H9 (cell line): ENCODE data around the gene CLSTN3. TPM values are rescaled to one million over a fixed set of nuclear protein-coding genes. Genes with fewer than 3 reads are reported as not detected.

Source experiments
- DNase-seq: peaks from one replicate; pipeline ENCODE4 v3.0.0-alpha.2; 2017
- H2AFZ ChIP-seq: one replicate; pipeline ENCODE4 v1.6.1; 2013; ENCODE audit warnings: mild to moderate bottlenecking, low read length, control low read depth, moderate library complexity
- H2AK5ac ChIP-seq: 2 replicates; pipeline ENCODE4 v1.6.1; 2013; ENCODE audit warnings: low read length, control low read depth, mixed read lengths; ENCODE audit not compliant: insufficient read length
- H2BK120ac ChIP-seq: one replicate; pipeline ENCODE4 v1.6.1; 2013; ENCODE audit warnings: low read depth, mild to moderate bottlenecking, low read length, control low read depth, inconsistent platforms; ENCODE audit not compliant: poor library complexity, severe bottlenecking
- H2BK12ac ChIP-seq: 2 replicates; pipeline ENCODE4 v1.6.1; 2013; ENCODE audit warnings: low read length, control low read depth, mixed read lengths, low read depth; ENCODE audit not compliant: insufficient read length
- H2BK15ac ChIP-seq: 2 replicates; pipeline ENCODE4 v1.6.1; 2013; ENCODE audit warnings: low read depth, low read length, control low read depth
- H2BK20ac ChIP-seq: one replicate; pipeline ENCODE4 v1.6.1; 2013; ENCODE audit warnings: low read depth, mild to moderate bottlenecking, low read length, control low read depth, inconsistent platforms; ENCODE audit not compliant: poor library complexity, severe bottlenecking
- H2BK5ac ChIP-seq: 2 replicates; pipeline ENCODE4 v1.6.1; 2013; ENCODE audit warnings: low read length, control low read depth, mixed read lengths; ENCODE audit not compliant: insufficient read length
- H3K14ac ChIP-seq: 2 replicates; pipeline ENCODE4 v1.6.1; 2013; ENCODE audit warnings: low read length, control low read depth; ENCODE audit not compliant: insufficient read depth
- H3K18ac ChIP-seq: 2 replicates; pipeline ENCODE4 v1.6.1; 2013; ENCODE audit warnings: low read depth, mild to moderate bottlenecking, mixed read lengths, low read length, control low read depth; ENCODE audit not compliant: insufficient read length
- H3K23ac ChIP-seq: 2 replicates; pipeline ENCODE4 v1.6.1; 2013; ENCODE audit warnings: low read length, control low read depth, mixed read lengths, low read depth; ENCODE audit not compliant: insufficient read length
- H3K23me2 ChIP-seq: 2 replicates; pipeline ENCODE4 v1.6.1; 2013; ENCODE audit warnings: low read depth, mild to moderate bottlenecking, mixed read lengths, low read length, control low read depth; ENCODE audit not compliant: insufficient read length, poor library complexity, severe bottlenecking
- H3K27ac ChIP-seq: 2 replicates; pipeline ENCODE4 v1.5.1; 2013; ENCODE audit warnings: low read length, control low read depth, mixed read lengths, low read depth; ENCODE audit not compliant: insufficient read length
- H3K27me3 ChIP-seq: 2 replicates; pipeline ENCODE4 v1.6.1; 2013; ENCODE audit warnings: low read length, control low read depth, inconsistent platforms; ENCODE audit not compliant: insufficient read depth
- H3K4ac ChIP-seq: 2 replicates; pipeline ENCODE4 v1.6.1; 2013; ENCODE audit warnings: low read depth, mild to moderate bottlenecking, control low read depth, inconsistent platforms, low read length, moderate library complexity
- H3K4me1 ChIP-seq: 2 replicates; pipeline ENCODE4 v1.6.1; 2013; ENCODE audit warnings: low read length, control low read depth, inconsistent platforms; ENCODE audit not compliant: insufficient read depth
- H3K4me2 ChIP-seq: 2 replicates; pipeline ENCODE4 v1.6.1; 2013; ENCODE audit warnings: low read length, control low read depth, mixed read lengths; ENCODE audit not compliant: insufficient read length, insufficient read depth
- H3K56ac ChIP-seq: 2 replicates; pipeline ENCODE4 v1.6.1; 2013; ENCODE audit warnings: low read depth, mild to moderate bottlenecking, mixed read lengths, low read length, control low read depth; ENCODE audit not compliant: insufficient read length
- H3K79me1 ChIP-seq: 2 replicates; pipeline ENCODE4 v1.6.1; 2013; ENCODE audit warnings: low read depth, mild to moderate bottlenecking, moderate library complexity, low read length, control low read depth, inconsistent platforms; ENCODE audit not compliant: insufficient read depth, poor library complexity, severe bottlenecking
- H3K79me2 ChIP-seq: 2 replicates; pipeline ENCODE4 v1.6.1; 2013; ENCODE audit warnings: low read length, control low read depth, inconsistent platforms; ENCODE audit not compliant: insufficient read depth
- H3K9ac ChIP-seq: 2 replicates; pipeline ENCODE4 v1.6.1; 2013; ENCODE audit warnings: low read length, control low read depth, mixed read lengths; ENCODE audit not compliant: insufficient read length; ENCODE audit errors: extremely low read depth
- H3K9me3 ChIP-seq: one replicate; pipeline ENCODE4 v1.6.1; 2013; ENCODE audit warnings: low read depth, low read length, inconsistent platforms; ENCODE audit not compliant: control insufficient read depth
- H3T11ph ChIP-seq: one replicate; pipeline ENCODE4 v1.6.1; 2013; ENCODE audit warnings: mild to moderate bottlenecking, low read length, control low read depth, inconsistent platforms
- H4K20me1 ChIP-seq: one replicate; pipeline ENCODE4 v1.6.1; 2013; ENCODE audit not compliant: control insufficient read depth, insufficient read length, insufficient read depth
- H4K5ac ChIP-seq: 2 replicates; pipeline ENCODE4 v1.6.1; 2013; ENCODE audit warnings: low read depth, mild to moderate bottlenecking, mixed read lengths, low read length, control low read depth; ENCODE audit not compliant: insufficient read length
- H4K8ac ChIP-seq: replicated peaks from 2 replicates; pipeline ENCODE4 v1.6.1; 2013; ENCODE audit warnings: low read length, control low read depth, mixed read lengths, low read depth; ENCODE audit not compliant: insufficient read length
- H4K91ac ChIP-seq: 2 replicates; pipeline ENCODE4 v1.6.1; 2013; ENCODE audit warnings: low read depth, mild to moderate bottlenecking, moderate library complexity, mixed read lengths, low read length, control low read depth; ENCODE audit not compliant: insufficient read length
- H3K27ac Mint-ChIP-seq, 3 experiments: 2 replicates in 2 of 3; 3 replicates in 1 of 3; pipeline ENCODE4 v1.8.0; 2020 to 2021; ENCODE audit warnings: mixed read lengths in 3 of 3, mild to moderate bottlenecking in 1 of 3, moderate library complexity in 1 of 3
- H3K27me3 Mint-ChIP-seq: 2 replicates; pipeline ENCODE4 v1.8.0; 2021; ENCODE audit warnings: low read depth, mild to moderate bottlenecking, moderate library complexity, mixed read lengths
- H3K36me3 Mint-ChIP-seq, 3 experiments: 2 replicates in 2 of 3; 3 replicates in 1 of 3; pipeline ENCODE4 v1.8.0; 2020 to 2021; ENCODE audit warnings: low read depth in 3 of 3, mixed read lengths in 3 of 3; ENCODE audit not compliant: insufficient read depth in 1 of 3
- H3K4me1 Mint-ChIP-seq, 2 experiments: 2 replicates each; pipeline ENCODE4 v1.8.0; 2020; ENCODE audit warnings: mixed read lengths in 2 of 2
- H3K4me3 Mint-ChIP-seq, 2 experiments: 2 replicates in 1 of 2; 3 replicates in 1 of 2; pipeline ENCODE4 v1.8.0; 2020 to 2021; ENCODE audit warnings: mild to moderate bottlenecking in 2 of 2, mixed read lengths in 2 of 2, moderate library complexity in 1 of 2
- H3K9me3 Mint-ChIP-seq, 2 experiments: 2 replicates in 1 of 2; 3 replicates in 1 of 2; pipeline ENCODE4 v1.8.0; 2020; ENCODE audit warnings: mild to moderate bottlenecking in 2 of 2, mixed read lengths in 2 of 2, moderate library complexity in 1 of 2
- WGBS: extraction: QIAGEN DNeasy Blood & Tissue Kit; methylation state at CpG from one replicate; pipeline ENCODE4 v1.1.7; 2013; ENCODE audit warnings: missing lambda C conversion rate, low lambda C conversion rate, mixed read lengths; ENCODE audit not compliant: insufficient read length; ENCODE audit errors: extremely low coverage; 5-methylcytosine and 5-hydroxymethylcytosine counted together
- total RNA-seq: library from RNA; stranded (reverse); gene quantifications from 2 replicates; pipeline ENCODE4 v1.2.1, GENCODE V29; 2021
- TF ChIP-seq, protein P1 (sequence below): fragments of 200-600 bp; sonication (generic); conservative IDR thresholded peaks from 3 replicates; pipeline ENCODE4 v1.8.0; 2021; ENCODE audit warnings: antibody characterized with exemption, mild to moderate bottlenecking

The CLSTN3 gene
- total RNA-seq, 1 experiment from 2014 or later = 26.2 TPM

DNA sequence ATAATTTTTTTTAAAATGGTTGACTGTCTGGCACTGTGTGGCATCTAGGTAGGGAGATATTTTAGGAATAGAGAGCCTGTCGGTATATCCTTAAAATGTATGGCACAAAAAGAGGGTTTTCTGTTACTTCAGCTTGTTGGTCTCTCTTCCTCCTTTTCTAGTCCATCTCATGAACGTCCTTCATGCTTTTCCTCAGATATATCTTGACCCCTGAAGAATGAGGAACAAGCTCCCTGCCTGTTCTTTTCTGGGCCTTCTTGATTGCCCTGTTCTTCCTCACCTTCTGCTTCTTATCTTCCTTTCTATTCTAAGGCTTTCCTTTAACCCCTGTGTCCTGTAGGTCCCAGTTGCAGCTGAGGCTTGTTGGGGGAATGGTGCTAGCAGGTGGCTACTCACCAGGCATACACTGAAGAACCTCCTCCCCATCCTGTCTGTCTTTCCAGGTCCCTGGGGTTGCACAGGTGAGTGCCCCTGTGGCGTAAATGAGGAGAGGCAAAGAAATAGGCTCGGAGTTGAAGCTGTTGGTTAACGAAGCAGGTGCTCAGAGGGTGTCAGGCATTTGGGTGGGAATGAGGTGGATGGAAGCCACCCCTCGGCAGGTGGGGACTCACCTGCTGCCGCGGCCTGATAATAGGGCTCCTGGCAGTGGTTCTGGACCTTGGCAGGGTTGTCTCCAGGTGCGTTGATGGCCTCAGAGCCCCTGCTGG lies 30.7 kb upstream of the CLSTN3 start:
- Histone ChIP-seq H2BK5ac (no peak overlapping the region), H3K79me2 (no peaks in the 10 kb centered on the region), H4K5ac (no peak overlapping the region), H2BK20ac (no peak overlapping the region), H3K9ac (no peak overlapping the region), H3K23ac (no peak overlapping the region), H3K4me1 (peaks cover 2% of the 10 kb centered on the region; the same call in 1 of the 2 replicates), H3K27me3 (no peaks in the 10 kb centered on the region), H2AFZ (no peak overlapping the region), H3K56ac (no peak overlapping the region), H3K23me2 (no peaks in the 10 kb centered on the region), H2BK12ac (no peak overlapping the region), H3K14ac (no peak overlapping the region; the same call in 1 of the 2 replicates), H2BK15ac (no peak overlapping the region), H3K18ac (no peak overlapping the region), H3K79me1 (no peaks in the 10 kb centered on the region), H2BK120ac (no peak overlapping the region), H4K8ac (no peak overlapping the region), H3K9me3 (no peaks in the 10 kb centered on the region), H3K4me2 (no peak overlapping the region), H2AK5ac (no peak overlapping the region), H4K91ac (no peak overlapping the region), H3K27ac (no peak overlapping the region), H4K20me1 (no peaks in the 10 kb centered on the region), H3K4ac (no peak overlapping the region), H3T11ph (no peak overlapping the region)
- Mint-ChIP-seq H3K4me1 (peaks cover 8 to 11% of the 10 kb centered on the region in 2 experiments), H3K27ac (no peak overlapping the region), H3K27me3 (no peaks in the 10 kb centered on the region), H3K36me3 (peaks cover 7 to 30% (median 17%) of the 10 kb centered on the region in 3 experiments; a peak in 6 of 7 replicates), H3K4me3 (no peak overlapping the region), H3K9me3 (no peaks in the 10 kb centered on the region)
- no CpG with 5 or more reads among the region's 9 CpGs for WGBS
- no peak for DNase-seq
- TF ChIP-seq, protein P1, sequence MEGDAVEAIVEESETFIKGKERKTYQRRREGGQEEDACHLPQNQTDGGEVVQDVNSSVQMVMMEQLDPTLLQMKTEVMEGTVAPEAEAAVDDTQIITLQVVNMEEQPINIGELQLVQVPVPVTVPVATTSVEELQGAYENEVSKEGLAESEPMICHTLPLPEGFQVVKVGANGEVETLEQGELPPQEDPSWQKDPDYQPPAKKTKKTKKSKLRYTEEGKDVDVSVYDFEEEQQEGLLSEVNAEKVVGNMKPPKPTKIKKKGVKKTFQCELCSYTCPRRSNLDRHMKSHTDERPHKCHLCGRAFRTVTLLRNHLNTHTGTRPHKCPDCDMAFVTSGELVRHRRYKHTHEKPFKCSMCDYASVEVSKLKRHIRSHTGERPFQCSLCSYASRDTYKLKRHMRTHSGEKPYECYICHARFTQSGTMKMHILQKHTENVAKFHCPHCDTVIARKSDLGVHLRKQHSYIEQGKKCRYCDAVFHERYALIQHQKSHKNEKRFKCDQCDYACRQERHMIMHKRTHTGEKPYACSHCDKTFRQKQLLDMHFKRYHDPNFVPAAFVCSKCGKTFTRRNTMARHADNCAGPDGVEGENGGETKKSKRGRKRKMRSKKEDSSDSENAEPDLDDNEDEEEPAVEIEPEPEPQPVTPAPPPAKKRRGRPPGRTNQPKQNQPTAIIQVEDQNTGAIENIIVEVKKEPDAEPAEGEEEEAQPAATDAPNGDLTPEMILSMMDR = no peak
